Activated CD8-positive, alpha-beta memory T cell treated with anti-CD3 and anti-CD28 coated beads for 1 hour (primary cell): ENCODE results near the gene TRIP12.
"Not testable (repeated sequence)": the region's sequence is repeated elsewhere in the genome, so short reads cannot be mapped to it uniquely, and the experiment has no call there.

Experiments
- DNase-seq, 2 donors: peaks; one replicate each; pipeline ENCODE4 v3.0.0-alpha.2; 2020; ENCODE audit warnings: low read depth in 1 of 2; ENCODE audit errors: extremely low read depth in 1 of 2

TRIP12 gene

GRCh38 chr2:229921892-229922448 is at the start of gene TRIP12:
TSS of gene TRIP12 (minus strand) at chr2:229922009. CDS start at chr2:229880079, 41,930 bp downstream.
- DNase-seq: peak; percentile 67 to 78

- DNase-seq: no peak
Observed at GRCh38 chr2:229971298-229971790, 49.5 kb upstream of the TRIP12 start.

DNA sequence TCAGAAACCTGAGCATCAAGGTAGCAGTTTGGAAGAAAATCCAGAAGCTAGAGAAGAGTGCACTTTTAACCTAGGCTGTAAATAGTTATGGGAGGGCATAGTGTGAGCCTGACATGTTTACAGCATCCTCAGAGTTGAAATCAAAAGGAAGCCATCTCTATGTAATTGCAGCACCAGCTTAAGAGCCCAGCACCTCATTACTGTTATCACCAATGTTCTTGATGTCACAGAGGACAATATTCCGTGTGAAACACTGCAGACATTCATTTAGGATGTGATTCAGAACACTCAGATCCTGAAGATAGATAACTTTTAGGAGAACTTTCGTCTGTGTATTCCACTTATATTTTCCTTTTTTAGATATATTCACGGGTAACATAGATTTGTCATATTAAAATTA is 48.6 kb upstream of the TRIP12 start:
- no peak for DNase-seq

DNA sequence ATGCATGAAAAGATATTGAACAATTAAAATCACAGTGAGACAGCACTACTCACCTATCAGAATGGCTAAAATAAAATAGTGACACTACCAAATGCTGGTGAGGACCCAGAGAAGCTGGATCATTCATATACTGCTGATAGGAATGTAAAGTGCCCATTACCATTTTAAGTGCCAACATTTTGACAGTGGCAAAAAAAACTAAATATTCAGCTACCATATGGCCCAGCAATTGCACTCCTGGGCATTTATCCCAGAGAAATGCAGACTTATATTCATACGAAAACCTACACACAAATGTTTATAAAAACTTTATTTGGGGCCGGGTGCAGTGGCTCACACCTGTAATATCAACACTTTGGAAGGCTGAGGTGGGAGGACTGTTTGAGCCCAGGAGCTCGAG is 48.1 kb upstream of the TRIP12 start:
- DNase-seq: no peak

DNA sequence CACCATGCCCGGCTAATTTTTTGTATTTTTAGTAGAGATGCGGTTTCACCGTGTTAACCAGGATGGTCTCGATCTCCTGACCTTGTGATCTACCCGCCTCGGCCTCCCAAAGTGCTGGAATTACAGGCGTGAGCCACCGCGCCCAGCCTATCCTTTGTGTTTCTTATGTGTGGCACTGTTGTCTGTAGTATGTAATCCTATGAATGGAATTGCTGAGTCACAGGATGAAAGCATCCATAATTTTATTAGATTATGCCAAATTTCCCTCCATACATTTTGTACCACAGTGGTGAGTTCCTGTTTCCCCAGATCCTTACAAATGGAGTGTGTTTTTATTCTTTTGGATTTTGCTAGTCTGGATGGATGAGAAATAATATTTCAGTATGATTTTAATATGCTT is 41.8 kb upstream of the TRIP12 start:
- DNase-seq: not testable (repeated sequence)

DNA sequence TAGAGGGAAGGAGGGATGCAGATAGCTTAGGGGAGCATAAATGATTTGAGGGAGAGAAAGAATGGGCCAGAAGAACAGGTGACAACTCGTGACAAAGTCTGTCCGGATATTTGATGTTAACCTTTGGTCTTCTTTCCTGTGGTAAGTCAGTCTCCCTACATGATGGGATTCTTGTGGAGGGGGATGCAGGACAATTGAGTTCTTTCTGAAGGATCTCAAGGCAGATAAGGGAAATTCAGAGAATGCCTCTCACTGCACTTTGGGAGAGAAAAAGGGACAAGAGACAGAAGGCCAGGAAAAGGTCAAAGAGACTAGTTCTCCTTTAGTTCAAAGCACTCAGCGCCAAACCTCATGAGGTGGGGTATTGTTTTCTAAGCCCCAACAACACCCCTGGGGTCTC is 34.7 kb upstream of the TRIP12 start:
- no peak for DNase-seq

DNA sequence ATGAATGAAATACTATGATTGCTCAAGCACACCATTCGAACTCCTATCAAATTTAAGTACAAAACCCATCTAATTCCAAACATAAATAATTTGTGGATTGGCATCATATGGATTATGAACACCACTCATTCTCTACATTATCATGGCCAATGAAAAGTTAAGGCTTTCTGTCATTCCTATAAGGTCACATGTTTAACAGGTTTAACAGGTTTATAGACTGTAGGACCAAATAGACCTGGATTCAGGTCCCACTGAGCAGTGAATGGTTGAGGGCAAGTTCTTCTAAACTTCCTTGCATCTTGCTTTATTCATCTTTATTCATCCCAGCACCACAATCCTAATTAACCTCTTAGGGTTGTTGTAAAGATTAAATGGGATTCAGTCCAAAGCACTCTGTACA is 33.9 kb upstream of the TRIP12 start:
- DNase-seq: no peak

- DNase-seq: no peak
Observed at GRCh38 chr2:229952256-229952835, 30.5 kb upstream of the TRIP12 start.

GRCh38 chr2:229947544-229947943 is 25.7 kb upstream of the TRIP12 start:
- DNase-seq: no peak

- DNase-seq: no peak
Observed at GRCh38 chr2:229945975-229946374, 24.2 kb upstream of the TRIP12 start.

- DNase-seq: no peak
Observed at GRCh38 chr2:229943770-229944449, 22.1 kb upstream of the TRIP12 start.

- DNase-seq: no peak
Observed at GRCh38 chr2:229943171-229943570, 21.4 kb upstream of the TRIP12 start.

GRCh38 chr2:229942671-229943070 is 20.9 kb upstream of the TRIP12 start:
- DNase-seq: no peak

DNA sequence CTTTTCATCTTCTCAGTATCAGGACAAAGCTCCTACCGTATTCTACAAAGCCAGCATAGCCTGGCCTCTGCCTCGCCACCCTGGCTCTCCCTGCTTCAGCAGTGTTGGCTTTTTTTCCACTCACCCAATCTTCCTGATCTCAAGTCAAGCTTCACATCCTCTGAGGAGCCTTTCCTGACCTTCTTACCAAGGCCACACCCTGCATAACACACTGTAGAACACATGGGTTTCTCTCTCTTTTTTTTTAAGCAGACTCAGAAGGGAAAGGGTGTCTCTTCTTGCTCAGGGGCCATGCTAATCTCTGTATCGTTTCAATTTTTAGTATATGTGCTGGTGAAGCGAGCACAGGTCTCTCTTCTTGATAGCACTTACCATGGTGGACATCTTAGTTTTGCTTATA is 15.7 kb upstream of the TRIP12 start:
- no peak for DNase-seq

GRCh38 chr2:229931241-229931640 is 9.4 kb upstream of the TRIP12 start:
- no peak for DNase-seq

DNA sequence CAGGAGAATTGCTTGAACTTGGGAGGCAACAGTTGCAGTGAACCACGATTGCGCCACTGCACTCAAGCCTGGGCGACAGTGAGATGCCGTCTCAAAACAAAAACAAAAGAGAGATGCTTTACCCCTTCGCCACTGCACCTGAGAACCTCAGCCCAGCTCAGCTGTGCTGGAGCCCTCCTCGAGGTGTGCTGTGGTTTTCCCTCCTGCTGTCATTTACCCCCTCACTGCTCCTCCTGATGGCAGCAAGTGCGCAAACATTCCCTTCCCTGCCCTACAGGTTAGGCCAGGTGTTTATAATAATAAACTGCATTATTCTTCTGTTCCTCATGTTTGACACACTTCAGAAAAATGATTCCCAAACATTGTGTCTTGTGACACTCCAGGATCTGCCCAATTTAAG is 8.8 kb upstream of the TRIP12 start:
- DNase-seq: no peak

DNA sequence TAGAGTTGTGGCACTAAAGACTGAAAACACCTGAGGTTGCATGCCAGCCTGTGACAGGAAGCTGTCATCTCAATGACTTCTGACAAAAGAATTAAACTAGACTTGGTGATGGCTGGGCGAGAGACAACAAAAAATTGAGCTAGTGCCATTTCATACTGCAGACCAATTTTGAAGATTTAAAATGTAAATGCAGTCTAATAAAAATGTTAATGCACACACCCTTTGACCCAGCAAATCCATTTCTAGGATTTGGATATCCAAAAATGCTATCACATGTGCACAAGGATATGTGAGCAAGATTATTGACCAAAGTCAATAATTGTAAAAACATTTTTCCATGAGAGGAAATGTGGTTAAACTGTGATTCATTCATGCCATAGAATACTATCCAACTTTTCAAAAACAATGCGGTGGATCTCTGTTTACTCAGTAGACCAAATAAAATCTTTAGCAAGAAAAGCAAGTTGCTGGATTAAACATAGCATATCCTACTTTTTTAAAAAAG is 6.1 kb upstream of the TRIP12 start:
- DNase-seq: no peak

DNA sequence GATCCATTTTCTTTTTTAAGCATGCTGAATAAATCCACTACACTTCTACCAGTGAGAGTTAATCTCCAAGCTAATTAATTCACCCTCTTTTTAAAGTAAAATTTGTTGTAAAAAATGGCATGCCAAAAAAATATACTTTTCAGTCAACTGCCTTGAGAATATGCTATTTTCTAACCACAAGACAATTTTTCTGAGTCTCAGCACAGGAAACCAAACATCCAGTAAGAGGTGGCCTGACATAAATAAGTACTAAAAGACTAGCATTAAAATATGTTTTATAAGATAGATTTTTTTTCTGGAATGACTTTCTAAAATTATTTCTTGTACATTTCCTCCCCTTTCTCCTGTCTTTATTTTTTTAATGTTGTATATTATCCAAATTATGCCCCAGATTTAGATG is 3.4 kb upstream of the TRIP12 start:
- no peak for DNase-seq

DNA sequence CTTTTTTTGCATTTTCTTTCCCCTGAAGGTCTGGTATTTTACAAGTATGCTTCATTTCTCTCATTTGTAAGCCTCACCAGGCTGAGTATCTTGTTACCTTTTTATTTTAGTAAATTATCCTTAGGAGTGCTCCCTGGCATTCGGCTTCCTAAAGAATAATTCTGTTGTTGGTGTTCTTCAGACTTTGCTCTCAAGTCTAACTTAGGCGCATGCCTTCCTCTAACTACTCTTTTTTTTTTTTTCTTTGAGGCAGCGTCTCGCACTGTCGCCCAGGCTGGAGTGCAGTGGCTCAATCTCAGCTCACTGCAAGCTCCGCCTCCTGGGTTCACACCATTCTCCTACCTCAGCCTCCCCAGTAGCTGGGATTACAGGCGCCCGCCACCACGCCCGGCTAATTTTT is 2.7 kb upstream of the TRIP12 start:
- not testable (repeated sequence) for DNase-seq

GRCh38 chr2:229922449-229923386 is 909 bp upstream of the TRIP12 start, which contains the start of gene FBXO36:
TSS of gene FBXO36 (plus strand) at chr2:229922503. CDS start at chr2:229922514, 11 bp downstream.
- DNase-seq: peak in 1 of 2 donors; percentile 82
